ENCODE data around the gene ABCC2.

The ABCC2 gene

DNA sequence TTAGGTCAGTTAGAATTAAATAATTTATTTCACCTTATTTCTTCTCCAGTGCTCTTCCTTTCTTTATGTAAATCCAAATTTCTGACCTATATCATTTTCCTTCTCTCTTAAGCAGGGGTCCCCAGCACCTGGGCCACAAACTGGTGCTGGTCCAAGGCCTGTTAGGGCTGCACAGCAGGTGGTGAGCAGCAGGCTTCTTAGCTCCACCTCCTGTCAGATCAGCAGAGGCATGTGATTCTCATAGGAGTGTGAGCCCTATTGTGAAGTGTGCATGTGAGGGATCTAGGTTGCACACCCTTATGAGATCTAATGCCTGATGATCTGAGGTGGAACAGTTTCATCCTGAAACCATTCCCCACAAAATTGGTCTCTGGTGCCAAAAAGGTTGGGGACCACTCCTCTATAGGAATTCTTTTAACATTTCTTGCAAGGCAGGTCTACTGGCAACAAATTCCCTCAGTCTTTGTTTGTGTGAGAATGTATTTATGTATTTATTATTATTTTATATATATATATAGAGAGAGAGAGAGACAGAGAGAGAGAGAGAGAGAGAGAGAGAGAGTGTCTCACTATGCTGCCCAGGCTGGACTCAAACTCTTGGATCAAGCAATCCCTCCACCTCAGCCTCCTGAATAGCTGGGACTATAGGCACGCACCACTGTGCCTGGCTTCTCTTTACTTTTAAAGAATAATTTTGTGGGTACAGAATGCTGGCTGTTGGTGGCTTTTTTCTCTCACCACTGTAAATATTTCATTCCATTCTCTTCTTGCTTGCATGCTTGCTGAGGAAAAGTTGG lies 4.3 kb upstream of the ABCC2 start:
- no peak for DNase-seq

- DNase-seq, result no peak
These were observed 3.1 kb upstream of the ABCC2 start for GRCh38 chr10:99779335-99779734.

GRCh38 chr10:99781734-99782429 lies 558 bp upstream of the ABCC2 start:
- DNase-seq, result no peak

- DNase-seq, result no peak
These were observed 1.7 kb downstream of the ABCC2 start for GRCh38 chr10:99784016-99784726.

DNA sequence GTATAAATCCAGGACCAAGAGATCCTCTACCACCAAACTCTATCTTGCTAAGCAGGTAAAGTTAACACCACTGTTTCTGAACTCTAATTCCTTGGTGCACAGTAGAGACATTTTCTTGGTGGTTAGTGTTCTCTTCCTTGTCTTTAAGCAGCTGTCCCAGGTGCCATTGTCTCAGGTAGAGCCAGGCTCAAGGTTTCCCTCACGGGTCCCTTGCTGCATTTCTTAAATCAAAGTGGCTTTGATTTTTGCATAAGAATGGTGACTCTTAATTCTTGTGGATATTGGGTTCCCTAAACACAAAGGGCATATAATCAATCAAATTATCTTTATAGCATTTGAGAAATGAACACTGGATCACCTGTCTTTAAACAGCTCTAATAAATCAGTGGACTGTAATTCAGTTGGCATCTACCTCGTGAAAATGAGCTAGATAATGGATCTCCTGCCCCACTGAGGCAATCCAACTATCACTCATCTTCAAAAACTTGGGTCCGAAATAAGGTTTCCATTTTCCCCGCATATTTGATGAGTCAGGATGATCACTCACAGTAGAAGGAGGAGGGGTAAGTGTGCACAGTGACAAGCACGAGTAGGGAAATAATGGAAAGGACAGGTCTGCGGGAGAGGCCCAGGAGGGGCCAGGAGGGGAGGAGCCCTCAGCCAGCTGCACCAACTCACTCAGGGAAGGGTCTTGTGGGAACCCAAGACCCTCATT lies 2.4 kb downstream of the ABCC2 start:
- no peak for DNase-seq

- no peak for DNase-seq
These were observed 3.2 kb downstream of the ABCC2 start for GRCh38 chr10:99785646-99786045.

- DNase-seq, result no peak
These were observed 4.9 kb downstream of the ABCC2 start for GRCh38 chr10:99787311-99787710.

DNA sequence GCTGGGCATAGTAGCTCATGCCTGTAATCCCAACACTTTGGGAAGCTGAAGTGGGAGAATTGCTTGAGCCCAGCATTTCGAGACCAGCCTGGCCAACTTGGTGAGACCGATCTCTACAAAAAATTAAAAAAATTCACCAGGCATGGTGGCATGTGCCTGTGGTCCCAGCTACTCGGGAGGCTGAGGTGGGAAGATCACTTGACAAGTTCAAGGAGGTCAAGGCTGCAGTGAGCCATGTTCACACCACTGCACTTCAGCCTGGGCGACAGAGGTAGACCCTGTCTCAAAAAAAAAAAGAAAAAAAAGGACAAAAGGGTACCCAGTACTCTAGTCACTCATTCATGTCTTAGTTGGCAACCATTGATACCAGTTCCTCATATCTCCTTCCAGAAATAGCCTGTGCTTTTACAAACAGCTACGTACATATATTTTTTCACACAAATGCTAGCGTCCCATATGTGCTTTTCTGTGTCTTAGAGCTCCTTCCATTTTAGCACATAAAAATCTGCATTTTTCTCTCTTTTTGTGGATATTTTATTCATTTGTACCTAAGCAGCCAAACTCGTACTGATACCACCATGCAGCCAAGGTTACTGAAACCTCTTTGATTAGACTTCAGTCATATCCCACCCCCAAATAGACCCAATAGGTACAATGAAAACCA lies 5.5 kb downstream of the ABCC2 start:
- DNase-seq, result no peak

GRCh38 chr10:99788598-99789256 lies 6.3 kb downstream of the ABCC2 start:
- no peak for DNase-seq

DNA sequence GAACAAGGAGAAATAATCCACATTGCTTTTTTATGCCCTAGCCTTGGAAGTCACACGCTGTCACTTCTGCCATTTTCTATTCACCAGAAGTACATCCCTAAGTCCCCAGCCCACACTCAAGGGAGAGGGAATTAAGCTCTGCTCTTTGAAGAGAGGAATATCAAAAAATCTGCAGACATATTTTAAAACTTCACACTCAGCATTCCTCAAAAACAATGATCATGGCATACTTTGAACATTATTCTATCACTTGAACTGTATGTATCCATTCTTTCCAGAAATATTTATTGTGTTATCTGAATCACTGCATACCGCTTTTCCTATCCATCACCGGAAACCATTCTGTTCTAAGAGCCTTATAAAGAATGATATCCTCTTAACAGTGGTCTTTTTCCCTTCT lies 9.4 kb downstream of the ABCC2 start:
- no peak for DNase-seq

- no peak for DNase-seq
These were observed 11.4 kb downstream of the ABCC2 start for GRCh38 chr10:99793819-99794218.

DNA sequence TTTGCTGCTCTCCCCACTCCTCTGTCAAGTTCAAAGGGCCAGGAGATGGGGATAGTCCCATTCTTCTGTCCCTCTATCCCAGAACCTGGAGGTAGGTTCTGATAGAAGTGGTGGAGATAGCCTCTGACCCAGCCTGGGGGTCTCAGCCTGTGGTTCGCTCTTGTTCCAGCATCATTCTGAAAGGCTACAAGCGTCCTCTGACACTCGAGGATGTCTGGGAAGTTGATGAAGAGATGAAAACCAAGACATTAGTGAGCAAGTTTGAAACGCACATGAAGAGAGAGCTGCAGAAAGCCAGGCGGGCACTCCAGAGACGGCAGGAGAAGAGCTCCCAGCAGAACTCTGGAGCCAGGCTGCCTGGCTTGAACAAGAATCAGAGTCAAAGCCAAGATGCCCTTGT lies 14.5 kb downstream of the ABCC2 start:
- DNase-seq, result no peak

- DNase-seq, result no peak
These were observed 15.6 kb downstream of the ABCC2 start for GRCh38 chr10:99798031-99798430.

DNA sequence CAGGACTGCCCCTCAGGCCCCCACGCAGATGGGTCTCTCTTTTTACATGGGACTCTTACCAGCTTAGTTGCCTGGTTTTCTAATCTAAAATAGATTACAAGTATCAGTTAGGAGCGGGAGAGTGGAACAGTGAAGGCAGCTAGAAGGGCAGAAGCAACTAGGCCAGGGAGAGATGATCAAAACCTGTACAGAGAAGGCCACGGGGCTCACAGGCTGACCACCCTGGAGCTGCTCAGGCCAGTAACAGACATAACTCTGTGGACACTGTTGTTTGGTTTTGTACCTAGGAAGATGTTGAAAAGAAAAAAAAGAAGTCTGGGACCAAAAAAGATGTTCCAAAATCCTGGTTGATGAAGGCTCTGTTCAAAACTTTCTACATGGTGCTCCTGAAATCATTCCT lies 16.5 kb downstream of the ABCC2 start:
- no peak for DNase-seq

DNA sequence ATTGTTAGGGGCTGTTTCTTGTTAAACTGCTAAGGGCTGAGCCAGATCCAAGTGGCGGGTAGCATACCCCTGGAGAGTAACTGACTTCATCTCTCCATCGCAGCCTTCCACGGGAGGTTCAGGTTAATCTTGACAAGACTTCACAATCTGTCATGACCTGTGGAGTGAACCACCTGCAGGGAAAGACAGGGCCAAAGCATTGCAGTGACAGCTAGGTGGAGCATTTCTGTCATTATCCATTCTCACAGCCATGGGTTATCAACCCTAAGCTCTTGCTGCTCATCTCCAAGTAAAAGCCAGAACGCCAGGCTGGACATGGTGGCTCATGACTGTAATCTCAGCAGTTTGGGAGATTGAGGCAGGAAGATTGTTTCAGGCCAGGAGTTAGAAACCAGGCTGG lies 17.2 kb downstream of the ABCC2 start:
- DNase-seq, result no peak

DNA sequence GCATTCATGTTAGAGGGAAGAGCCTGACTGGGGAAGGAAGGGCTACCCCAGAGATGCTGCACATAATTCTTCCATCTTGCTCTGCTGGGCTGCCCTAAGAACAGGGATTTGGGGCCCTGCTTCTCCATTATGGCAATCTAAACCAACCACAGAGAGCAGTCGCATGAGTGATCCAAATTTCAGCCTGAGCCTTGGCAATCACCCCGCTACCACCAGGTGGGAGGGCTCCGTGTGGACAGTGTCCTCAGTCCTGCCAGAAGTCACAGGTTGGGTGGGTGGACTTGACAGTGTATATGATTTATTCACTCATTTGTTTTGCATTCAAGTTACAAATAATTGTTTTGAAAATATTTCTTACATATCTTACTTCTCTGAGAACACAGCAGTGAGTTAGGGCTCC lies 22.0 kb downstream of the ABCC2 start:
- DNase-seq, result no peak

- no peak for DNase-seq
These were observed 22.8 kb downstream of the ABCC2 start for GRCh38 chr10:99805190-99805589.

- DNase-seq, result no peak
These were observed 23.7 kb downstream of the ABCC2 start for GRCh38 chr10:99806091-99806490.

- no peak for DNase-seq
These were observed 25.3 kb downstream of the ABCC2 start for GRCh38 chr10:99807786-99808185.

GRCh38 chr10:99808270-99808669 lies 25.8 kb downstream of the ABCC2 start:
- DNase-seq, result no peak

- DNase-seq, result no peak
These were observed 27.0 kb downstream of the ABCC2 start for GRCh38 chr10:99809481-99809880.

DNA sequence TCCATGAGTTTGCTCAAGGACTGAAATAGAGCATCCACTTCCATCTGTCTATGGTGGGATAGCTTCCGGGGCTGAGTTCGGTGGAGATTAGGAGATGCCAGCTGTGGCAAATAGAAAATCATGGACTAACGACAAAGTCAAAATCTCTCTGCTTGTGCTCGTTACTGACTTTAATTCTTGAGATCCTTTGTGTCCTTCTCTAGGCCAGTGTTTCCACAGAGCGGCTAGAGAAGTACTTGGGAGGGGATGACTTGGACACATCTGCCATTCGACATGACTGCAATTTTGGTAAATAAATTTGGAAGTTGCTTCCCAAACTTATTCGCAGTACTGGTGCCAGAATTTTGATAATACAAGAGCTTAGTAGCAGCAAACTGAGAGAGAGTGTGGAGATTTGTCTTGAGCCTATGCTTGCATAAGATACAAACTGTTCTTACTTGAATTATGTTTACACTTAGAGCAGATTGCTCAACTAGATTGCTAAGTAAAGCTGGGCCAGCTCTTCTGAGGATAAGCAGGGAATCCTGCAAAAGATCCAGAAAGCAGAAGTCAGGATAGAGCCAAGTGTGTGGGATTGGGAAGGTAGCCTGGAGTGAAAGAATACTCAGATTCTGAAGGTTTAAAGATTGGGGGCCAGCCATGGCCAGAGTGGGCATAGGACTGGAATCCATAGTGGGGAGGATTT lies 27.6 kb downstream of the ABCC2 start:
- no peak for DNase-seq

All from NCI-H1092 (cell line).